Activated naive CD8-positive, alpha-beta T cell treated with anti-CD3 and anti-CD28 coated beads, Interleukin-2, amount 50 U/mL, for 24 hours (primary cell): ENCODE results near the gene CIRBP.

Experiments used
- ATAC-seq: fragments of 150-1000 bp; cut with Tn5 transposase; one replicate; pipeline ENCODE4 v1.10.0; 2021
- DNase-seq: peaks from one replicate; pipeline ENCODE4 v3.0.0; 2021
- H3K27ac Mint-ChIP-seq: one replicate; pipeline ENCODE4 v1.8.0; 2021; ENCODE audit warnings: mild to moderate bottlenecking, mixed read lengths
- H3K27me3 Mint-ChIP-seq: one replicate; pipeline ENCODE4 v1.8.0; 2021; ENCODE audit warnings: mixed read lengths
- H3K36me3 Mint-ChIP-seq: one replicate; pipeline ENCODE4 v1.8.0; 2021; ENCODE audit warnings: low read depth, mixed read lengths
- H3K4me1 Mint-ChIP-seq: one replicate; pipeline ENCODE4 v1.8.0; 2021; ENCODE audit warnings: mixed read lengths
- H3K4me3 Mint-ChIP-seq: one replicate; pipeline ENCODE4 v1.8.0; 2021; ENCODE audit warnings: mild to moderate bottlenecking, moderate library complexity, mixed read lengths
- H3K9me3 Mint-ChIP-seq: one replicate; pipeline ENCODE4 v1.8.0; 2021; ENCODE audit warnings: mixed read lengths

The CIRBP gene

DNA sequence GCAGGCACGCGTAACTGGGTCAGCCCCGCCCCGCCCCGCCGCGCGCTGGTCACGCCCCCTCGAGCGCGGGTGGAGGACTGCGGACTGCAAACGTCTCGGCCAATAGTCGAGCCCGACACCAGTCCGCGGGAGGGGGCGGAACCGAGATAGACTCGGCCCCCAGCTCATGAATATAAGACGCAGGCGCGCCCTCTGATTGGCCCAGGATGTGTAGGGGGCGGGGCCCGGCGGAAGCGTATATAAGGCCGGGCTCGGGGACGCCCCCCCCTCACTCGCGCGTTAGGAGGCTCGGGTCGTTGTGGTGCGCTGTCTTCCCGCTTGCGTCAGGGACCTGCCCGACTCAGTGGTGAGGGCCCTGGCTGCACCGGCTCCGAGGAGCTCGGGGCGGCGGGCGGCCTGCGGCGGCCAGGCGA is at the start of gene CIRBP:
TSS of gene CIRBP (plus strand) at position 268 of the 413 bp plus-strand sequence. CDS start 1,602 bp downstream, outside the sequence.
- DNase-seq = peak; percentile 99
- H3K9me3 Mint-ChIP-seq = no peaks in the 10 kb centered on the region
- peak within 1 kb of the TSS; percentile 95 for H3K4me3 Mint-ChIP-seq
- H3K36me3 Mint-ChIP-seq = peaks cover 42% of the 10 kb centered on the region
- peak within 1 kb of the TSS; percentile 96 for H3K27ac Mint-ChIP-seq
- H3K4me1 Mint-ChIP-seq = peaks cover 76% of the 10 kb centered on the region
- ATAC-seq = peak; percentile 69
- H3K27me3 Mint-ChIP-seq = no peaks in the 10 kb centered on the region

DNA sequence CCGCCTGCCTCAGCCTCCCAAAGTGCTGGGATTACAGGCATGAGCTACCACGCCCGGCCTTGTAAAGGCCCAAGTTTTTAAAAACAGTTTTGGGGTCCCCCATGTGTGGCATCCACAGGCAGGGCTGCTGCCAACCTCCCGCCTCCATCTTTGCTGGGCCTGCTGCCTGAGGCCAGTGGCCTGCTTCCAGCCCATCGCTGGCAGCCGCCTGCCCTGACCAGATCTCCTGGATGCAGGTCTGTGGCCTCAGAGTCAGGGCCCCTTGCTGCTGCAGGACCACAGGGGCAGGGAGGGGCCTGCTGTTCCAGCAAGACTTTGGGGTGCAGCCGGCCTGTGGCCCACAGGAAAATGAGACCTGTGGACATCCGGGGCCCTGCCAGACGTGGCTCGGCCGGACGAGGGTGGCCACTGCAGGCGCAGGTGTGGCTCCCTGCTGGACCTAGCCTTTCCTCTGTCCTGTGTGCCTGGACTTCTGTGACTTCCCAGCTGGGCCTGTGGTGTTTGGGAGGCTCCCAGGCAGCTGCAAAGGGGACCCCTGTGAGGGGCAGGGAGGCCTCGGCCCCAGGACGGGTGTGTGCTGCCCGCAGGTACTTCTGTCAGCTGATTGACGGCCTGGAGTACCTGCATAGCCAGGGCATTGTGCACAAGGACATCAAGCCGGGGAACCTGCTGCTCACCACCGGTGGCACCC is 49.2 kb upstream of the CIRBP start:
- Mint-ChIP-seq H3K27me3 (no peaks in the 10 kb centered on the region), H3K4me3 (no peak overlapping the region), H3K4me1 (no peaks in the 10 kb centered on the region), H3K27ac (no peak overlapping the region), H3K9me3 (no peaks in the 10 kb centered on the region), H3K36me3 (peaks cover 2% of the 10 kb centered on the region)
- no peak for DNase-seq
- ATAC-seq = no peak

DNA sequence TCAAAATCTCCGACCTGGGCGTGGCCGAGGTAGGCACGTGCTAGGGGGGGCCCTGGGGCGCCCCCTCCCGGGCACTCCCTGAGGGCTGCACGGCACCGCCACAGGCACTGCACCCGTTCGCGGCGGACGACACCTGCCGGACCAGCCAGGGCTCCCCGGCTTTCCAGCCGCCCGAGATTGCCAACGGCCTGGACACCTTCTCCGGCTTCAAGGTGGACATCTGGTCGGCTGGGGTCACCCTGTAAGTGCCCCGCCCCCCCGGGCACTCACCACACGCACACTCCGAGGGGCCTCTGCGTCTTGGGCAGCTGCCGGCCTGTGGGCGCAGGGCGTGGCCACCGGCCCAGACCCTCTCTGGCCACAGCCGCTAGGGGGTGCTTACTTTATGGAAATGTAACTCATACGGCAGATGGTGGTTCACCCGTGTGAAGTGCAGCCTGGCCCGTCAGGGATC is 48.6 kb upstream of the CIRBP start:
- Mint-ChIP-seq H3K4me3 (no peak overlapping the region), H3K9me3 (no peaks in the 10 kb centered on the region), H3K27ac (no peak overlapping the region), H3K27me3 (no peaks in the 10 kb centered on the region), H3K4me1 (no peaks in the 10 kb centered on the region), H3K36me3 (peaks cover 2% of the 10 kb centered on the region)
- ATAC-seq = no peak
- no peak for DNase-seq

DNA sequence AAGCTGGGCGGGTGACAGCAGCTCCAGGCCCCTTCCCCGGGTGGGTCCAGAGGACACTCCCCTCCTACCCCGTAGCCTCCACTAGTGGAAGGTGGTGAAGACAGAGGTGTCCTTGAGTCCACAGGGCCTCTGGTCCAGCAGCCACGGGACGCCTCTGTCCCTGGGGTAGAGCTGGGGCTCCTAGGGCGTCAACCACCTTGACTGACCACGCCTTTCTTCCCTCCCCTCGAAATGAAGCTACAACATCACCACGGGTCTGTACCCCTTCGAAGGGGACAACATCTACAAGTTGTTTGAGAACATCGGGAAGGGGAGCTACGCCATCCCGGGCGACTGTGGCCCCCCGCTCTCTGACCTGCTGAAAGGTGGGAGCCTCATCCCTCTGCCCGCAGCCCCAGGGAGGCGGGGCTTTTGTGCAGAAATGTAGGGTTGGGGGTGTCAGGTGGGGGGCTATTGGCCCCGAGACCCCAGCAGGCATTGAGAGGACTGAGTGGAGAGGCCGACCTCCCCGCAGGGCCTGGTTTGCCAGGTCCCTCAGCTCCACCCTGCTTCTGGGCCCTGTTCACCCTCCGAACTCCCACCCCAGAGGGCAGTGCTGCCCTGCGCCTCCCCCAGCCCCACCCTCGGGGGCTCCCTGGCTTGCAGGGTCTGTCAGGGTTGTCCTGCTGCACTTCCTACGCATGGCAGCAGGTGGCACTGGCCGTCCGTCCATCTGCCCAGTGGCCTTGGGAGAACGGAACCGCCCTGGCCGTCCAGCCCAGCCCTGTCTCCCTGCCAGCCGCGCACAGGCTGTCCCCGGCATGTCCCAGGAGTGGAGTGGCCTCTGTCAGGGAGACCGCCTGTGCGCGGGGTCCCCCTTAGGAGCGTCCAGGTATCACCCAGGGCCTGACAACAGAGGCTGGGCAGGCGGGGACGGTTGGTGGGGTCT is 47.9 kb upstream of the CIRBP start:
- Mint-ChIP-seq H3K4me3 (no peak overlapping the region), H3K27ac (no peak overlapping the region), H3K27me3 (no peaks in the 10 kb centered on the region), H3K9me3 (no peaks in the 10 kb centered on the region), H3K36me3 (peaks cover under 1% of the 10 kb centered on the region), H3K4me1 (no peaks in the 10 kb centered on the region)
- DNase-seq (no peak), ATAC-seq (no peak)

DNA sequence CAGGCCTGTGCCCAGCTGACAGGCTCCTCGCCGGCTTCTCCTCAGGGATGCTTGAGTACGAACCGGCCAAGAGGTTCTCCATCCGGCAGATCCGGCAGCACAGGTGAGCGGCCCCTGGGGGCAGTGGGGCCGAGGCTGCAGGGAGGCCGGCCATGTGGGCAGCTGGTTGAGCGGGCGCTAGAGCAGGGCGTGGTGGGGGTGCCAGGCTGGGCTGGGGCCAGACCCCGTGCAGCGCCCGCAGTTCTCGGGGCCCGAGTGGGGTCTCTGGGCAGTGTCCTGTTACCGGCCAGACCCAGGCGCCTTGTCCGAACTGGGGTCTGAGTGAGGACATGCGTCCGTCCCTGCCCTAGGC is 47.3 kb upstream of the CIRBP start:
- H3K27me3 Mint-ChIP-seq = no peaks in the 10 kb centered on the region
- no peak for DNase-seq
- no peaks in the 10 kb centered on the region for H3K36me3 Mint-ChIP-seq
- no peaks in the 10 kb centered on the region for H3K9me3 Mint-ChIP-seq
- no peaks in the 10 kb centered on the region for H3K4me1 Mint-ChIP-seq
- H3K4me3 Mint-ChIP-seq = no peak overlapping the region
- no peak for ATAC-seq
- no peak overlapping the region for H3K27ac Mint-ChIP-seq

DNA sequence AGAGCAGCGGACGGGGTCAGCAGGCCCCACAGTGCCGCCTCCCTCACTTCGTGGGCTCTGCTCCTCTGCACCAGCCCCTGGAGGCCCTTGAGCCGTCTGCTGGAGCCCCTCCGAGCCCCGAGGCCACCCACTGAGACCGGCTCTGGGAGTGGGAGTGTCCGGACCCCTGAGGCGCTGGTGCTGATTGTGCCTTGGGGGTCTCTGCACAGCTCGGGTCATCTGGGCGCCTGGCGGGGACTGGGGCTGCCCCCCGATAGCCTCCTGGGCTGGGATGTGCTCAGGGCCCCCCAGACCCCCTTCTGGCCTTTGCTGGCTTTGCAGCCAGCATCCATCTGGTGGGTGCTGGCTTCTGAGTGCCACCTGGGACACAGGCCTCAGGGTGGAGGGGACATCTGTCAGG is 46.7 kb upstream of the CIRBP start:
- Mint-ChIP-seq H3K4me3 (no peak overlapping the region), H3K27ac (no peak overlapping the region), H3K4me1 (no peaks in the 10 kb centered on the region), H3K9me3 (no peaks in the 10 kb centered on the region), H3K27me3 (no peaks in the 10 kb centered on the region), H3K36me3 (no peaks in the 10 kb centered on the region)
- DNase-seq (no peak), ATAC-seq (no peak)

DNA sequence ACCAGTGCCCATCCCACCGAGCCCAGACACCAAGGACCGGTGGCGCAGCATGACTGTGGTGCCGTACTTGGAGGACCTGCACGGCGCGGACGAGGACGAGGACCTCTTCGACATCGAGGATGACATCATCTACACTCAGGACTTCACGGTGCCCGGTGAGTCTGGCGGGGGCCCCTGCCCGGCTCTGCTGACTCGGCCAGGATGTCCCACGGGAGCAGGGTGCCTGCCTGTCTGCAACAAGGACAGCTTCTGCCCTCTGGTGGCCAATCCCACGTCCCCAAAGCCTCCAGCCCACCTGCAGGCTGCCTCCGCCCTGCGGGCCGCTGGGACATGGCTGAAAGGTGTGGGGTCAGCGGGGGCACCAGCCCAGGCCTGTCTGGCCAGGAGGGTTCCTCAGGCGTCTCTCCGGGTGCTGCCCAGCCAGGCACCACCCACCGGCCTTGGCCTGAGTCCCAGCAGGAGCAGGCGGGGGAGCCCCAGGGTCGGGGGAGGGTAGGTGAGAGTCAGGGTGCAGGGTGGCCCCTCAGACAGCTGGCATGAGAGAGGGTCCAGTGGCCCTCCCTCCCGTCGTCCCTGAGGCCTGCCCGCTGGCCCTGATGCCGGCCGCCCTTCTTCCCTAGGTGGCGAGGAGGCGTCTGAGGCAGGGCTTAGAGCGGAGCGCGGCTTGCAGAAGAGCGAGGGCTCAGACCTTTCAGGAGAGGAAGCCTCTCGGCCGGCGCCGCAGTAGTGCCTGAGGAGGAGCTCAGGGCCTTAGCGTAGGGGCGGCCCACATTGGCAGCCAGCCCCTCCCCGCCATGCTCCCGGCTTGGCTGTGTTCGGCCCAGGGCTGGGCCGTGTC is 45.9 kb upstream of the CIRBP start:
- no peaks in the 10 kb centered on the region for H3K27me3 Mint-ChIP-seq
- ATAC-seq = no peak
- DNase-seq = peak; percentile 47
- no peaks in the 10 kb centered on the region for H3K36me3 Mint-ChIP-seq
- H3K27ac Mint-ChIP-seq = no peak overlapping the region
- H3K9me3 Mint-ChIP-seq = no peaks in the 10 kb centered on the region
- no peak overlapping the region for H3K4me3 Mint-ChIP-seq
- H3K4me1 Mint-ChIP-seq = no peaks in the 10 kb centered on the region

DNA sequence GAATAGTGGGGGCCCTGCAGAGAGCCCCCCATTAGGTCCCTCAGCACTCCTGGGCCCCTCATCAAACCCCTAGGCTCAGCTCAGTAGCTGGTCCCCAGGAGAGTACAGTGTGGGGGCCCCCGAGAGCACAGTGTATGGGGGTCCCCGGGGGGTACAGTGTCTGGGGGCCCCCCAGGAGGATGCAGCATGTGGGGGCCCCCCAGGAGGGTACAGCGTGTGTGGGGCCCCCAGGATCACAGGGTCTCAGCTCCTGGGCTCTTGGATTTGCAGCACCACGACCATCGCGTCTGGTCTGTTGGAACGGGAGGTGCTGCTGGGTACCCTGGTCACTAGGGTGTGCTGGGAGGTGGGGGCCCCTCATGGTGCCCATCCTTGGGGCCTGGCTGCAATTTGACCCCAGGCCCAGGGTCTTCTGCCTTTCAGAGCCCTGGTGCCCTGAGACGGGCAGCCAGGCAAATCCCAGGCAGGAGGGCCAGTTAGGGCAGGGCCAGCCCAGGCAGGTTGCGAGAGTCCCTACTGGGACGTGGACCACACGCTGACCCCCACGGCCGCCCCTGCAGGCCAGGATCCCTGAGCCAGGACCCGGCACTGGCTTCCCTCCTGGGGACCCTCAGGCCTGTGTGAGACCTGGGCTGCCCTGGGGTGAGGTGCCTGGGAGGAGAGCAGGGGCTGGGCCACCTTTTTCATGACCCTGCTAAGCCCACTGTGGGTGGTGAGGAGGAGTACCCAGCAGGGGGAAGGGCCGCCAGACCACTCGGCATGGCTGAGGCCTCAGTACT is 44.9 kb upstream of the CIRBP start:
- H3K27me3 Mint-ChIP-seq = no peaks in the 10 kb centered on the region
- no peak overlapping the region for H3K4me3 Mint-ChIP-seq
- no peak for ATAC-seq
- H3K36me3 Mint-ChIP-seq = no peaks in the 10 kb centered on the region
- DNase-seq = no peak
- H3K27ac Mint-ChIP-seq = no peak overlapping the region
- no peaks in the 10 kb centered on the region for H3K9me3 Mint-ChIP-seq
- no peaks in the 10 kb centered on the region for H3K4me1 Mint-ChIP-seq

DNA sequence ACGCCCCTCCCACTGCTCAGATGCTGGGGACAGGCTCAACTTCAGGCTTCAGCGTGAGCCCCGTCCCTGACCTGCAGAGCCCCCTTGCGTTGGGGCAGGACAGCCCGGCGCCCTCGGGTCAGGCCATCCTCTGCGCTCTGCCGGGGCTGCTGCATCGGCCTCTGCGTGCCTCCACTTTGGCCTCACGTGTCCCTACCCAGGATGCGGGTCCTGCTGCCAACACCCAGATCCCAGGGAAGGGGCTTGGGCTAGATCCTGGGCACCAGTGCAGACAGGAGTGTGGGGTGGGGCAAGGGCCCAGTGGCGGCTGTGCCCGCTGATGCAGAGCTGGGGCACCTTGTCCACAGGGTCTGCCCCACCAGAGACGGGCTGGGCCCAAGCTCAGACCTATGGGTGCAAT is 44.3 kb upstream of the CIRBP start:
- DNase-seq (no peak), ATAC-seq (no peak)
- H3K27me3 Mint-ChIP-seq = no peaks in the 10 kb centered on the region
- no peak overlapping the region for H3K4me3 Mint-ChIP-seq
- no peak overlapping the region for H3K27ac Mint-ChIP-seq
- H3K9me3 Mint-ChIP-seq = no peaks in the 10 kb centered on the region
- H3K4me1 Mint-ChIP-seq = no peaks in the 10 kb centered on the region
- H3K36me3 Mint-ChIP-seq = no peaks in the 10 kb centered on the region

DNA sequence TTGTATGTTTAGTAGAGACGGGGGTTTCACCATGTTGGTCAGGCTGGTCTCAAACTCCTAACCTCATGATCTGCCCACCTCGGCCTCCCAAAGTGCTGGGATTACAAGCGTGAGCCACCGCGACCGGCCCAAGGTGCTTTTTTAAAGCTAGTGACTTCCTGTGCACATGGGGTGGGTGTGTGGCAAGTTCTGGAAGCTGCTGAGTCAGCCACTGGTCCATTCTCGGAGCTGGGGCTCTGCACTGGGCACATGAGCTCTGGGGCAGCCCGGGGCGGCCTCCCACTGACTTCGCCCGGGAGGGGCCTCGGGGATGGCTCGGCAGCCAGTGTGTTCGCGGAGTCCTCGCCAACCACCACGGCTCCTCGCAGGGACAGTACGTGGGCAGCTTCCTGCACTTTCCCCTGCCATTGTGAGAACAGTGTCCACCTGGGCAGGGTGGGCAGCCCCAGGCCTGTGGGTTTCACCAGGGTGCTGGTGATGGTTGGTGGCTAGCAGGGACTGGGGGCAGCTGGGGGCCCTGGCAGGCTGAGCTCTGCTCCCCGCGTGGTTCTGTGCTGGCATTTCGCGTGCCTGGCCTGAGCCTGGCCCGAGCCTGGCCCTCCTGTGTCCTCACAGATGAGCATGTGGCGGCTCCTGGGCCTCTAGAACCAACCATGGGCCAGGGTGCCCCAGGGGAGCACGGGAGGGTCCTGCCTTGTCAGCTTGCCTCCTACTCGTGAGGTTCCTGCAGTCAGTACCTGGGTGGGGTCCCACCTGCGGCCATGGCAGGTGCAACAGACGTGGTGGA is 43.5 kb upstream of the CIRBP start:
- Mint-ChIP-seq H3K27me3 (no peaks in the 10 kb centered on the region), H3K27ac (no peak overlapping the region), H3K9me3 (no peaks in the 10 kb centered on the region), H3K36me3 (no peaks in the 10 kb centered on the region), H3K4me1 (no peaks in the 10 kb centered on the region), H3K4me3 (no peak overlapping the region)
- ATAC-seq (no peak), DNase-seq (no peak)

DNA sequence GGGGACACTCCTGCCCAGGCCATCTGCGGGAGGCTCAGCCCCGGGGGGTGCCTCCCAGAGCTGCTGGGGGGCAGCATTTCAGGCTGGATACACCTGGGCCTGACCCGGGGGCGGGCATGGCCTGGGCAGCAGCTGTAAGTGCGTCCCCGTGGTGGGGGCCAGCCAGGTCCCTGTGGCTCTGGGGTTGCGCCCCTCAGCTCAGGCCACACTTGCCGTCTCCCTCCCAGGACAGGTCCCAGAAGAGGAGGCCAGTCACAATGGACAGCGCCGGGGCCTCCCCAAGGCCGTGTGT is 43.0 kb upstream of the CIRBP start:
- Mint-ChIP-seq H3K27me3 (no peaks in the 10 kb centered on the region), H3K27ac (no peak overlapping the region), H3K9me3 (no peaks in the 10 kb centered on the region), H3K36me3 (no peaks in the 10 kb centered on the region), H3K4me1 (no peaks in the 10 kb centered on the region), H3K4me3 (no peak overlapping the region)
- ATAC-seq (no peak), DNase-seq (no peak)

DNA sequence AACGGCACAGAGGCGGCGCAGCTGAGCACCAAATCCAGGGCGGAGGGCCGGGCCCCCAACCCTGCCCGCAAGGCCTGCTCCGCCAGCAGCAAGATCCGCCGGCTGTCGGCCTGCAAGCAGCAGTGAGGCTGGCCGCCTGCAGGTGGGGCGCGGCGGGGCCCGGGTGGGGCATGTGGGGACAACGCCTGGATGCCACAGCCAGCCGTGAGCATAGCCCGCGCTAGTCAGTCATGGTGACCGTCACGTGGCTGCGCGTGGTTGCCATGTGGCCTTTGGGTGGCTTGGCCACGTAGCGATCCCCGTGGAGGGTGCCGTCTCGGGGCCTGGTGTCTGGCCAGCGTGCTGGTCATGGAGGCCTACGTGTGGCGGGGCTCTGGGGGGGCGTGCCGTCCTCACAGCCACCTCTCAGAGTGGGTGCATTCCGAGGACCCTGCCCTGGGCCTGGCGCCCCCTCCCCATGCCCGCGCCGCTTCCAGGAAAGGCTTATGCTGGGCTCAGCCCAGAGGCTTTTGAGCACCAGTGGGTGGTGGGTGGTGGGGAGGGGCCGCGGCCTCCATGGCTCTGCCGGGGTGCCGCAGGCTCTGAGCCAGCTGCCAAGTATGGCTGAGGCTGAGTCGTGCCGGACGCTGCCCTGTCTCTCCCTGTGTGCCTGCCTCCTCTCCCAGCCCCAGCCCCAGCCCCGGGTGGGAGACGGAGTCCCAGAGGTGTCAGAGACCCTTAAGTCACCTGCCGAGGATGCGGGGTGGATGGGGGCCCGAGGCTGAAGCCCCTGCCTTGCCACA is 42.4 kb upstream of the CIRBP start:
- Mint-ChIP-seq H3K4me3 (no peak overlapping the region), H3K27ac (no peak overlapping the region), H3K27me3 (no peaks in the 10 kb centered on the region), H3K4me1 (no peaks in the 10 kb centered on the region), H3K36me3 (no peaks in the 10 kb centered on the region), H3K9me3 (no peaks in the 10 kb centered on the region)
- ATAC-seq (no peak), DNase-seq (no peak)
